GM21526 (cell line): Measurements from ENCODE around the gene STAC.
"Not testable (repeated sequence)": the region's sequence is repeated elsewhere in the genome, so short reads cannot be mapped to it uniquely, and the experiment has no call there.

Experiments
- ATAC-seq: cut with Tn5 transposase; IDR thresholded peaks from one replicate; pipeline ENCODE4 v1.9.1; 2021; ENCODE audit warnings: moderate library complexity; ENCODE audit not compliant: unreplicated experiment, low FRiP score

STAC gene

GRCh38 chr3:36475558-36475957 is 95.3 kb downstream of the STAC start:
- ATAC-seq: no peak

GRCh38 chr3:36476286-36476942 is 96.1 kb downstream of the STAC start:
- no peak for ATAC-seq

GRCh38 chr3:36477655-36478054 is 97.4 kb downstream of the STAC start:
- ATAC-seq: no peak

DNA sequence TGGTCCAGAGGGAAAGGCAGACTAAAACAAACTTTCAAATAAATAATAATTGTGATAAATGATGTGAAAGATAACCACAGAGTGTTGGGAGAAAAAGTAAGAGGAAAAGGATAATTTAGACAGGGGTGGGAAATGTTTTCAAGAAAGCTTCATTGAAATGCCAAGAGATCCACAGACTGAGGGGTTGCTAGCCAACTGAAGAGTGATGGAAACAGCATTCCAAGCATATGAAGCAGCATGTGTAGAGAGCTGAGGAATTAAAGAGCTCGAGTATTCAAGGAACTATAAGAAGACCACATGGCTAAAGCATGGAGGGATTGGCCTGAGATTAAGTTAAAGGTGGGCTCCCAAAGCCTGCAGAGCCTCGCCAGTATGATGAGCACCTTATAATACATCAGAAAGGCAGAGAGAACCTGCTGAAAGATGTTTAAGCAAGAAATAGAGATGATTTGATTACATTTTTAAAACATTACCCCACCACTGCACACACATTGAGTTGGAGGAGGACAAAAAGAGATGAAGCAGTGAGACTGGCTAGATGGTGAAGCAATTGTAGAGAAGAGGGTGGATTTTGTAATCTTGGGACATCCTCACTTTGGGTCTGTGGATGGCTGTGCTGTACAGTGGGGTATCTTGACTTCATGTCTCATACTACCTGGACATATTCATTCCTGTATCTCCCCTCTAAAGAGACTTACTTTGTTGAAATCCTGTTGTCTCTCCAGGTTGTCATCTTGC is 100.8 kb downstream of the STAC start:
- no peak for ATAC-seq

GRCh38 chr3:36482256-36482655 is 102.0 kb downstream of the STAC start:
- ATAC-seq: no peak

GRCh38 chr3:36482880-36483279 is 102.6 kb downstream of the STAC start:
- ATAC-seq: no peak

DNA sequence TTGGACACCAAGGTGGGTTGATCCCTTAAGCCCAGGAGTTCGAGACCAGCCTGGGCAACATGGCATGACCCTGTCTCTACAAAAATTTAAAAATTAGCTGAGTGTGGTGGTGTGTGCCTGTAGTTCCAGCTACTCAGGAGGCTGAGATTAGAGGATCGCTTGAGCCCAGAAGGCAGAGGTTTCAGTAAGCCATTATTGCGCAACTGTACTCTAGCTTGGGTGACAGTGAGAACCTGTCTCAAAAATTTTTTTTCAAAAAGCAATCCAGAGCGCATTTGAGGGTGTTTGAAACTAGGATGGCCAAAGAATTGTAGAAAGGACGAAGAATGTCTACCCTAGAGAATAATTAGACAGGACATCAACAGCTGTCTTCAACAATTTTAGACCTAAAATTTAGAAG is 103.4 kb downstream of the STAC start:
- ATAC-seq: no peak

DNA sequence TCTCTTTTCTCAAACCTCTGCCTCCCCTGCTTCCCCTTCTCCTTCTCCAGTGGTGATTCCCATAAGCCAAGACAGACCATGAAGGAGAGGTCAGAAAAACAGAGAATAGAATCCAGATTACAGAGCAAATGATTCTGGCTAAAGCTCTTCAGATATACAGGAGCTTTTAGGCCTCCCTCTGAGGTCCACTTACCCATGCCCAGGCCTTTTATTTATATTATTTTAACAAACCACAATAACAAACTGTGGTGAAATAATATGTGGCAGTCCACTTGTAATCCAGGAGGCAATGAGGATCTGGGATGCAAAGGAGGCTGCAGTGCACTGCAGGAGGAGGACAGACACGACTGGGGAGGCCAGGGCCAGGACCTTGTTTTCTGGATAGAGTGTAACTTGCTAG is 104.1 kb downstream of the STAC start:
- ATAC-seq: no peak

GRCh38 chr3:36486009-36486795 is 105.9 kb downstream of the STAC start:
- no peak for ATAC-seq

GRCh38 chr3:36487616-36488015 is 107.3 kb downstream of the STAC start:
- ATAC-seq: no peak

DNA sequence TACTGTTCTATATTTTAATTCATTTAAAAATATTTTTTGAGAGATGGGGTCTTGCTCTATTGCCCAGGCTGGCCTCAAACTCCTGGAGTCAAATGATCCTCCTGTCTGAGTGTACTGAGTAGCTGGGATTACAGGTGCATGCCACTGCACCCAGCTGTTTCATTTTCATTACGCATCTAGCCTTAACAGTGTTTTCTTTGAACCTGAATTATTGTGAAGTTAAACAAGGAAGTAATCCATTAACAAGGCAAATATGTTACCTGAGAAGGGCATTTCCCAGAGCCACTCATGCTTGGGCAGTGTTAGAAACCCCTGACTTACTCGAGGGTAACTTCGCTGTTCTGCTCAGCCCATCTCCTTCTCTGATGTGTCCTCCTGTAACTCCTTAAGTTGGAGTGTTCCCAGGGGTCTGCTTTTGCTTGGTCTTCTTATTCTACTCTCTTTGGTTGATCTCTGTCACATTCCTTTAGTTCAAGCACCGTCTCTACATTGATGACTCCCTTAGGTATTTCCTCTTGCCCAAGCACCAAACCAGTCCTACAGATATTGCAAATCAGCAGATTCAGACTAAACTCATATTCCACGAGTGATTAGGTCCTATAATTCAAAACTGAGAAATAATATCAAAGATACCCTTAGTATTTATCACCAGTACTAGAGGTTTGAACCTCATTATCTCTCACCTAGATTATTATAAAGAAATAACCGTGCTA is 107.9 kb downstream of the STAC start:
- no peak for ATAC-seq

GRCh38 chr3:36489101-36489500 is 108.8 kb downstream of the STAC start:
- no peak for ATAC-seq

GRCh38 chr3:36489679-36490425 is 109.5 kb downstream of the STAC start:
- ATAC-seq: no peak

GRCh38 chr3:36493051-36493450 is 112.7 kb downstream of the STAC start:
- no peak for ATAC-seq

DNA sequence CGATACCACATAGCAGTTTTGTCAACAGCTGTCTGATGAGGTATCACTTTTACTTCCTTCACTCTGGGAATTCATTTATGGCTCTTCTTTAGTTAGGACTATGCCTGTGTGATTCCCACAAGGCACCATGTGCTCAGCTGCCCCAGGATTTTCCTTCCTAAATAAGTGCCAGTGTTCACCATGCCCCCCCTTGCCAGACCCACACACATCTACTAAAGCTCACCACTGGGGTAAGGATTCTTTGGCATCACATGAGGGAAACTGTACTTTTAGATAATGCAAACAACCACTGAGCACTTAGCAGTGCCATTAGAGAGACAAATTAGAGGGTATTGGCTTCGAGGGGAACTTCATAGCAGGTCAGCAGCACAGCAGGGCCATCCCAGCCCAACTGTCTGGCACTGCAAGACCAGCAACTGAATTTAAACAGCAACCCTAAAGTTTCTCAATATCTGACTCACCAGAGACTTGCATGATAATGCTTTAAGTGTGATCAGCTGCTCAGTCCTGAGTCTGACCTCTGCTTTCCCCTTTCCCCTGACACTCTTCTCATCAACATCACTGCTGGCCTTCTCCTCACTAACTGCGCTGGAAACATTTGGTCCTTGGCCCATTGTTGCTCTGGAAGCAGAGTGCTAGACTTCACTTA is 114.3 kb downstream of the STAC start:
- no peak for ATAC-seq

DNA sequence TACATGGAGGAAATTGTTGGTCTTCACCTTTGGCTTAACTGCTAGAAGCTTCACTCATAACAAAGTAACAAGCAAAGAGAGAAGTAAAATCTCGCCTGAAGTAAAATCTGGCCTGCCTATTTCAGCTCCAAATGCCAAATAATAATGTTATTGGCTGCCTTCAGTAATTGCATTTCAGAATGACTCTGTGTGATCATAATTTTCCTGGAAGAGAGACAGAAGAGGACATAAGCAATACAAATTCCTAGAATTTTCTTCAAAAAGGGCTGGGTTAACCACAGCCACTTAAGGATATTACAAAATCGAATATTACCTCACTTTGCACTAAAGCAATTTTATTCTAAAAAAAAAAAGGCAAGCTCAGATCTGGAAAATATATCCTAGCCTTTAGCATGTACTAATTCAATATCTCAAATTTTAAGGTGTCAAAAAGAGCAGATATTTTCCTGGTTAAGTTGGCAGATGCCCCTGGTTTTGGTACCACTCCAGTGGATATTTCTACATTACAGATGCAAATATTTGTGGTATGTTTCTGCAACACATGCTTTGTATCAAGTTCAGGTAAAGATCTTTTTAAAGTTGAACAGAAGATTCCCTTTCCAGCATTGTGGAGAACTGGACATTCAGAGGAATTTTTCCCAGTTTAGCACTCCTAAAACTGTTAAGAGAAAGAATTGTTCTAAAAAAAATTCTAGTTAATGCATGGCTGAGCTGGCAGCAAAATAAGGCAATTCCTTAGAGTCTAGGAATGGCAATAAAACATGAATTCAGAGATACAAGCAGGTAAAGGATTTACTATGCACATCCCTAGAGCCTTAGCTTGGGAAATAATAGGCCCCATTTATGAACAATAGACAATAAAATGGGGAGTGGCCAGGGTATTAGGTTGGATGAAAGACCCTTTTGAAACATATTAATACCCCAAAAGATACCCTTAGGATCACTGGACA is 116.7 kb downstream of the STAC start:
- no peak for ATAC-seq

GRCh38 chr3:36500053-36500452 is 119.7 kb downstream of the STAC start:
- not testable (repeated sequence) for ATAC-seq

- ATAC-seq: no peak
Measured at GRCh38 chr3:36501616-36502015, 121.3 kb downstream of the STAC start.

- ATAC-seq: no peak
Measured at GRCh38 chr3:36505393-36505792, 125.1 kb downstream of the STAC start.
